Gastroesophageal sphincter (tissue), 4 donors: ENCODE data around the gene CACNA1C. TPM values are rescaled to one million over a fixed set of nuclear protein-coding genes. Genes with fewer than 3 reads are reported as not detected.

Source experiments
- ATAC-seq: fragments of 150-250 bp; one replicate; pipeline ENCODE4 v1.9.1; 2016; ENCODE audit warnings: mild to moderate bottlenecking, moderate library complexity
- H3K27ac ChIP-seq, 4 donors: fragments of 200-600 bp; sonication (generic) in 3 of 4; 1 replicate in 3 of 4; 2 replicates in 1 of 4; pipeline ENCODE4 v1.5.1; 2016 to 2019
- H3K27me3 ChIP-seq: fragments of 200-600 bp; sonication (generic); one replicate; pipeline ENCODE4 v1.5.1; 2019
- H3K36me3 ChIP-seq, 2 donors: fragments of 200-600 bp; sonication (generic); one replicate each; pipeline ENCODE4 v1.5.1; 2019; ENCODE audit warnings: control low read depth in 1 of 2
- H3K4me1 ChIP-seq, 3 donors: fragments of 200-600 bp; sonication (generic); 1 replicate in 2 of 3; 2 replicates in 1 of 3; pipeline ENCODE4 v1.5.1; 2016 to 2019; ENCODE audit warnings: control low read depth in 2 of 3
- H3K4me3 ChIP-seq, 2 donors: fragments of 200-600 bp; sonication (generic); one replicate each; pipeline ENCODE4 v1.5.1; 2019; ENCODE audit warnings: mild to moderate bottlenecking in 1 of 2, moderate library complexity in 1 of 2
- H3K9me3 ChIP-seq, 3 donors: fragments of 200-600 bp; sonication (generic); one replicate each; pipeline ENCODE4 v1.5.1; 2017 to 2019; ENCODE audit warnings: control low read depth in 2 of 3
- CTCF ChIP-seq, 4 experiments: fragments of 200-600 bp in 2 of 4; fragments of 450-650 bp in 2 of 4; sonication (generic) in 1 of 4; IDR thresholded peaks; one replicate each; pipeline ENCODE4 v1.5.1; 2017 to 2019; ENCODE audit warnings: antibody characterized with exemption in 4 of 4, mild to moderate bottlenecking in 2 of 4, moderate library complexity in 2 of 4
- EP300 ChIP-seq: sonication (generic); formaldehyde crosslinking; IDR thresholded peaks from one replicate; pipeline ENCODE4 v1.6.1; 2017; ENCODE audit warnings: antibody characterized with exemption, mild to moderate bottlenecking
- POLR2A ChIP-seq, 2 donors: fragments of 450-650 bp; IDR thresholded peaks; one replicate each; pipeline ENCODE4 v1.6.1; 2017; ENCODE audit warnings: antibody characterized with exemption in 2 of 2, mild to moderate bottlenecking in 2 of 2, moderate library complexity in 1 of 2
- POLR2AphosphoS5 ChIP-seq: sonication (generic); formaldehyde crosslinking; IDR thresholded peaks from one replicate; pipeline ENCODE4 v1.6.1; 2017; ENCODE audit warnings: antibody characterized with exemption
- WGBS, 2 donors: methylation state at CpG; one replicate each; pipeline ENCODE4 v1.1.5; 2018; ENCODE audit warnings: low coverage in 1 of 2; 5-methylcytosine and 5-hydroxymethylcytosine counted together
- total RNA-seq, 4 donors: library from RNA; depleted of rRNA; stranded (reverse); fragments of >200 nt; gene quantifications; one replicate each; pipeline ENCODE4 v1.1.0, GENCODE V29; 2016

The CACNA1C gene
- total RNA-seq, 4 donors from 2014 or later: 22.9 to 96.2 (median 41.4) TPM

- Histone ChIP-seq H3K27ac (no peak overlapping the region), H3K4me3 (no peak overlapping the region), H3K27me3 (no peaks in the 10 kb centered on the region), H3K4me1 (peaks cover 0 to 25% (median 8%) of the 10 kb centered on the region in 3 donors), H3K9me3 (no peaks in the 10 kb centered on the region), H3K36me3 (peaks cover 0 to 15% of the 10 kb centered on the region in 2 donors)
- no peak for ATAC-seq
- 100% methylated on average over 3 to 4 of the region's 7 CpGs for WGBS, 2 donors
- TF ChIP-seq EP300 (no peak), POLR2AphosphoS5 (no peak), POLR2A (IDR thresholded peaks at IDR 0.05) (no peak), CTCF (IDR thresholded peaks at IDR 0.05) (no peak)
These were observed 590.9 kb downstream of the CACNA1C start for GRCh38 chr12:2643576-2644135.

GRCh38 chr12:2644683-2645405, 592.1 kb downstream of the CACNA1C start:
- Histone ChIP-seq H3K27ac (no peak overlapping the region), H3K4me1 (peaks cover 0 to 34% (median 6%) of the 10 kb centered on the region in 3 donors), H3K36me3 (peaks cover 0 to 8% of the 10 kb centered on the region in 2 donors), H3K4me3 (no peak overlapping the region), H3K27me3 (no peaks in the 10 kb centered on the region), H3K9me3 (no peaks in the 10 kb centered on the region)
- no peak for TF ChIP-seq POLR2A (IDR thresholded peaks at IDR 0.05)
- TF ChIP-seq POLR2AphosphoS5: no peak
- TF ChIP-seq EP300: no peak
- no peak for TF ChIP-seq CTCF (IDR thresholded peaks at IDR 0.05)
- 60 to 61% methylated on average over 3 to 7 of the region's 8 CpGs for WGBS, 2 donors
- ATAC-seq: no peak

- Histone ChIP-seq H3K9me3 (no peaks in the 10 kb centered on the region), H3K4me3 (no peak overlapping the region), H3K27me3 (no peaks in the 10 kb centered on the region), H3K4me1 (peaks cover 0 to 31% (median under 1%) of the 10 kb centered on the region in 3 donors), H3K36me3 (peaks cover 0 to 8% of the 10 kb centered on the region in 2 donors), H3K27ac (no peak overlapping the region)
- ATAC-seq: no peak
- WGBS, 2 donors: 73 to 100% methylated on average over 2 to 5 of the region's 8 CpGs
- TF ChIP-seq EP300 (no peak), POLR2A (IDR thresholded peaks at IDR 0.05) (no peak), POLR2AphosphoS5 (no peak)
These were observed 592.7 kb downstream of the CACNA1C start for GRCh38 chr12:2645460-2645859.

- Histone ChIP-seq H3K9me3 (no peaks in the 10 kb centered on the region), H3K4me1 (peaks cover 0 to 29% (median 0%) of the 10 kb centered on the region in 3 donors), H3K4me3 (no peak overlapping the region), H3K27me3 (no peaks in the 10 kb centered on the region), H3K27ac (no peak overlapping the region), H3K36me3 (peaks cover 0 to 17% of the 10 kb centered on the region in 2 donors)
- 71 to 86% methylated on average over 1 of the region's 2 CpGs for WGBS, 2 donors
- no peak for ATAC-seq
- no peak for TF ChIP-seq POLR2AphosphoS5
- no peak for TF ChIP-seq EP300
- TF ChIP-seq POLR2A (IDR thresholded peaks at IDR 0.05): no peak
- TF ChIP-seq CTCF (IDR thresholded peaks at IDR 0.05): no peak
These were observed 593.6 kb downstream of the CACNA1C start for GRCh38 chr12:2646341-2646740.

GRCh38 chr12:2647186-2647585, 594.4 kb downstream of the CACNA1C start:
- no peak overlapping the region for H3K27ac ChIP-seq
- ATAC-seq: no peak
- H3K9me3 ChIP-seq: no peaks in the 10 kb centered on the region
- TF ChIP-seq EP300 (no peak), POLR2A (IDR thresholded peaks at IDR 0.05) (no peak), POLR2AphosphoS5 (no peak), CTCF (IDR thresholded peaks at IDR 0.05) (no peak)
- no peak overlapping the region for H3K4me3 ChIP-seq
- peaks cover 0 to 25% of the 10 kb centered on the region in 2 donors for H3K36me3 ChIP-seq
- peaks cover 0 to 29% (median 0%) of the 10 kb centered on the region in 3 donors for H3K4me1 ChIP-seq
- H3K27me3 ChIP-seq: no peaks in the 10 kb centered on the region
- WGBS, 2 donors: 80 to 83% methylated on average over 2 to 7 of the region's 7 CpGs
